Small intestine (tissue), 16 donors: Measurements from ENCODE around the gene TUBA1A. TPM values are rescaled to one million over a fixed set of nuclear protein-coding genes. Genes with fewer than 3 reads are reported as not detected.

Experiments used
- DNase-seq, 2 donors: peaks; one replicate each; pipeline versions ENCODE4 v3.0.0 to v3.0.0-alpha.2; 2013
- FAIRE-seq: peaks from 2 replicates; lab custom pipeline; 2012; peaks lifted over from hg19 to GRCh38; lab: Jason Lieb, UNC
- H3K27ac ChIP-seq, 3 donors: one replicate each; pipeline ENCODE4 v1.5.1; 2013; ENCODE audit warnings: low read length in 2 of 3, mild to moderate bottlenecking in 2 of 3, control low read depth in 1 of 3, inconsistent platforms in 1 of 3, low read depth in 1 of 3, moderate library complexity in 1 of 3
- H3K27me3 ChIP-seq, 3 donors: one replicate each; pipeline ENCODE4 v1.6.1; 2013; ENCODE audit warnings: low read length in 3 of 3, inconsistent platforms in 1 of 3; ENCODE audit not compliant: control insufficient read depth in 3 of 3, insufficient read depth in 3 of 3
- H3K36me3 ChIP-seq, 3 donors: one replicate each; pipeline ENCODE4 v1.6.1; 2013; ENCODE audit warnings: low read length in 3 of 3, inconsistent platforms in 1 of 3, low read depth in 1 of 3, mild to moderate bottlenecking in 1 of 3, moderate library complexity in 1 of 3; ENCODE audit not compliant: control insufficient read depth in 3 of 3, insufficient read depth in 2 of 3
- H3K4me1 ChIP-seq, 3 donors: one replicate each; pipeline ENCODE4 v1.6.1; 2013; ENCODE audit warnings: low read length in 2 of 3, inconsistent platforms in 1 of 3, low read depth in 1 of 3, mild to moderate bottlenecking in 1 of 3, moderate library complexity in 1 of 3; ENCODE audit not compliant: control insufficient read depth in 3 of 3, insufficient read depth in 2 of 3
- H3K4me3 ChIP-seq, 3 donors: one replicate each; pipeline ENCODE4 v1.5.1; 2013; ENCODE audit warnings: low read length in 3 of 3, control low read depth in 1 of 3, inconsistent platforms in 1 of 3, low read depth in 1 of 3, mild to moderate bottlenecking in 1 of 3, moderate library complexity in 1 of 3
- H3K9me3 ChIP-seq, 2 donors: one replicate each; pipeline ENCODE4 v1.6.1; 2013; ENCODE audit warnings: low read depth in 1 of 2, low read length in 1 of 2; ENCODE audit not compliant: control insufficient read depth in 2 of 2, insufficient read depth in 1 of 2
- WGBS, 3 donors: extraction: QIAGEN DNeasy Blood & Tissue Kit; methylation state at CpG; one replicate each; pipeline ENCODE4 v1.1.7; 2013; 5-methylcytosine and 5-hydroxymethylcytosine counted together
- long read RNA-seq, 10 donors: transcript quantifications; one replicate each; lab custom pipeline, GENCODE V29; 2026
- polyA plus RNA-seq, 4 donors: library from polyadenylated mRNA; stranded (reverse) in 3 of 4; unstranded in 1 of 4; fragments of 200-250 nt in 3 of 4; fragments of 120-200 nt in 1 of 4; gene quantifications; one replicate each; pipeline versions ENCODE4 v1.2.1 to v1.2.3, GENCODE V29; 2013
- donor health status: healthy with polysubstance abuse.
- donor health status: control.
- donor health status: control.
- donor health status: Bipolar disorder and iron deficiency.
- donor health status: healthy.

The TUBA1A gene
- polyA plus RNA-seq: 100 to 1,000 TPM in 2 of 4 donors, 10 to 100 TPM in 1, 1 to 10 TPM in 1; 9.8 to 158 (median 73.6) TPM
- long read RNA-seq, donor 1, transcript TUBA1A-207 (3 exons, 1,384 nt): minor isoform, 18 of 354 reads
- long read RNA-seq, donor 1, transcript TUBA1A-202 (4 exons, 1,915 nt): major isoform, 325 of 354 reads
- long read RNA-seq, donor 1, partial matches to known transcripts: 0 of 354 reads
- long read RNA-seq, donor 1, other reads (novel, unspliced or antisense): 0 of 354 reads
- long read RNA-seq, donor 2, transcript TUBA1A-202 (4 exons, 1,915 nt): major isoform, 68 of 73 reads
- long read RNA-seq, donor 2, partial matches to known transcripts: 0 of 73 reads
- long read RNA-seq, donor 2, other reads (novel, unspliced or antisense): 0 of 73 reads
- long read RNA-seq, donor 3, transcript TUBA1A-202 (4 exons, 1,915 nt): major isoform, 152 of 178 reads
- long read RNA-seq, donor 3, transcript TUBA1A-207 (3 exons, 1,384 nt): minor isoform, 18 of 178 reads
- long read RNA-seq, donor 3, partial matches to known transcripts: 5 of 178 reads
- long read RNA-seq, donor 3, other reads (novel, unspliced or antisense): 0 of 178 reads
- long read RNA-seq, donor 4, transcript TUBA1A-202 (4 exons, 1,915 nt): major isoform, 25 of 29 reads
- long read RNA-seq, donor 4, partial matches to known transcripts: 0 of 29 reads
- long read RNA-seq, donor 4, other reads (novel, unspliced or antisense): 0 of 29 reads
- long read RNA-seq, donor 5, transcript TUBA1A-207 (3 exons, 1,384 nt): minor isoform, 5 of 36 reads
- long read RNA-seq, donor 5, transcript TUBA1A-202 (4 exons, 1,915 nt): major isoform, 30 of 36 reads
- long read RNA-seq, donor 5, partial matches to known transcripts: 0 of 36 reads
- long read RNA-seq, donor 5, other reads (novel, unspliced or antisense): 0 of 36 reads
- long read RNA-seq, donor 6, transcript TUBA1A-202 (4 exons, 1,915 nt): major isoform, 141 of 149 reads
- long read RNA-seq, donor 6, partial matches to known transcripts: 0 of 149 reads
- long read RNA-seq, donor 6, other reads (novel, unspliced or antisense): 0 of 149 reads
- long read RNA-seq, donor 7: 0 reads
- long read RNA-seq, donor 8, transcript TUBA1A-202 (4 exons, 1,915 nt): major isoform, 40 of 43 reads
- long read RNA-seq, donor 8, partial matches to known transcripts: 0 of 43 reads
- long read RNA-seq, donor 8, other reads (novel, unspliced or antisense): 0 of 43 reads
- long read RNA-seq, donor 9, transcript TUBA1A-207 (3 exons, 1,384 nt): minor isoform, 7 of 71 reads
- long read RNA-seq, donor 9, transcript TUBA1A-202 (4 exons, 1,915 nt): major isoform, 59 of 71 reads
- long read RNA-seq, donor 9, partial matches to known transcripts: 0 of 71 reads
- long read RNA-seq, donor 9, other reads (novel, unspliced or antisense): 0 of 71 reads
- long read RNA-seq, donor 10, transcript TUBA1A-205 (3 exons, 673 nt): minor isoform, 8 of 812 reads
- long read RNA-seq, donor 10, transcript TUBA1A-202 (4 exons, 1,915 nt): major isoform, 739 of 812 reads
- long read RNA-seq, donor 10, transcript TUBA1A-206 (2 exons, 696 nt): minor isoform, 18 of 812 reads
- long read RNA-seq, donor 10, transcript TUBA1A-207 (3 exons, 1,384 nt): minor isoform, 43 of 812 reads
- long read RNA-seq, donor 10, partial matches to known transcripts: 0 of 812 reads
- long read RNA-seq, donor 10, other reads (novel, unspliced or antisense): 0 of 812 reads

GRCh38 chr12:49188916-49189367 lies at the start of gene TUBA1A:
TSS of gene TUBA1A (minus strand) at chr12:49189080. CDS start at chr12:49188979, 101 bp downstream.
- Histone ChIP-seq H3K4me1 (no peaks in the 10 kb centered on the region), H3K27ac (peak within 1 kb of the TSS; percentile 79 to 100 (median 93)), H3K9me3 (no peaks in the 10 kb centered on the region), H3K27me3 (peaks cover 0 to 17% (median 0%) of the 10 kb centered on the region in 3 donors), H3K36me3 (peaks cover 0 to 8% (median 0%) of the 10 kb centered on the region in 3 donors), H3K4me3 (peak within 1 kb of the TSS; percentile 57 to 97 (median 66))
- FAIRE-seq (no peak), DNase-seq (peak; percentile 84 to 89)
- WGBS, 3 donors: 0 to 1% (median 1%) methylated on average over 26 of the region's 26 CpGs

GRCh38 chr12:49236423-49236822 lies 47.5 kb upstream of the TUBA1A start:
- Histone ChIP-seq H3K9me3 (no peaks in the 10 kb centered on the region), H3K36me3 (no peaks in the 10 kb centered on the region), H3K27me3 (peaks cover 0 to 6% (median 0%) of the 10 kb centered on the region in 3 donors), H3K27ac (no peak overlapping the region), H3K4me1 (peaks cover 0 to 16% (median 0%) of the 10 kb centered on the region in 3 donors), H3K4me3 (no peak overlapping the region)
- FAIRE-seq: no peak
- WGBS, 3 donors: 84 to 91% (median 88%) methylated on average over 1 of the region's 1 CpG
- DNase-seq: peak in 1 of 2 donors; percentile 27

- H3K9me3 ChIP-seq: no peaks in the 10 kb centered on the region
- WGBS, 3 donors: 58 to 71% (median 65%) methylated on average over 19 of the region's 19 CpGs
- peaks cover 0 to 16% (median 0%) of the 10 kb centered on the region in 3 donors for H3K4me1 ChIP-seq
- no peak overlapping the region for H3K4me3 ChIP-seq
- H3K27ac ChIP-seq: peak overlapping the region; percentile 6 to 88 (median 80)
- DNase-seq (no peak), FAIRE-seq (no peak)
- peaks cover 0 to 4% (median 0%) of the 10 kb centered on the region in 3 donors for H3K27me3 ChIP-seq
- no peaks in the 10 kb centered on the region for H3K36me3 ChIP-seq
Observed at GRCh38 chr12:49233842-49234526, 45.1 kb upstream of the TUBA1A start.

GRCh38 chr12:49232940-49233841 lies 44.3 kb upstream of the TUBA1A start:
- Histone ChIP-seq H3K27me3 (no peaks in the 10 kb centered on the region), H3K27ac (peak overlapping the region in 2 of 3 donors; percentile 80 to 88), H3K36me3 (no peaks in the 10 kb centered on the region), H3K9me3 (no peaks in the 10 kb centered on the region), H3K4me1 (peaks cover 0 to 16% (median 0%) of the 10 kb centered on the region in 3 donors), H3K4me3 (no peak overlapping the region)
- peak; percentile 14 to 53 for DNase-seq
- WGBS, 3 donors: 56 to 67% (median 66%) methylated on average over 25 of the region's 25 CpGs
- FAIRE-seq: no peak

- Histone ChIP-seq H3K4me3 (no peak overlapping the region), H3K4me1 (peaks cover 0 to 16% (median 0%) of the 10 kb centered on the region in 3 donors), H3K9me3 (no peaks in the 10 kb centered on the region), H3K27ac (peak overlapping the region in 2 of 3 donors; percentile 41 to 80), H3K27me3 (no peaks in the 10 kb centered on the region), H3K36me3 (no peaks in the 10 kb centered on the region)
- no peak for FAIRE-seq
- no peak for DNase-seq
- 68 to 80% (median 75%) methylated on average over 9 of the region's 9 CpGs for WGBS, 3 donors
Observed at GRCh38 chr12:49231878-49232655, 43.2 kb upstream of the TUBA1A start.

GRCh38 chr12:49230805-49231194 lies 41.9 kb upstream of the TUBA1A start:
- DNase-seq (no peak), FAIRE-seq (no peak)
- Histone ChIP-seq H3K27me3 (no peaks in the 10 kb centered on the region), H3K4me1 (peaks cover 0 to 16% (median 0%) of the 10 kb centered on the region in 3 donors), H3K9me3 (no peaks in the 10 kb centered on the region), H3K4me3 (no peak overlapping the region), H3K27ac (no peak overlapping the region), H3K36me3 (no peaks in the 10 kb centered on the region)
- 45 to 56% (median 48%) methylated on average over 3 of the region's 3 CpGs for WGBS, 3 donors
